Loucy (cell line): ENCODE data around the gene SNTA1.
"Not testable (repeated sequence)": the region's sequence is repeated elsewhere in the genome, so short reads cannot be mapped to it uniquely, and the experiment has no call there.

ENCODE experiments used
- CTCF ChIP-seq: fragments of 200-600 bp; sonication (generic); conservative IDR thresholded peaks from 2 replicates; pipeline ENCODE4 v1.5.1; 2014; ENCODE audit warnings: mild to moderate bottlenecking, antibody characterized with exemption, low read length
- EZH2phosphoT487 ChIP-seq: fragments of 200-600 bp; IDR thresholded peaks from 2 replicates; pipeline ENCODE4 v1.6.1; 2018; ENCODE audit warnings: antibody characterized with exemption, mild to moderate bottlenecking, moderate library complexity, borderline replicate concordance

DNA sequence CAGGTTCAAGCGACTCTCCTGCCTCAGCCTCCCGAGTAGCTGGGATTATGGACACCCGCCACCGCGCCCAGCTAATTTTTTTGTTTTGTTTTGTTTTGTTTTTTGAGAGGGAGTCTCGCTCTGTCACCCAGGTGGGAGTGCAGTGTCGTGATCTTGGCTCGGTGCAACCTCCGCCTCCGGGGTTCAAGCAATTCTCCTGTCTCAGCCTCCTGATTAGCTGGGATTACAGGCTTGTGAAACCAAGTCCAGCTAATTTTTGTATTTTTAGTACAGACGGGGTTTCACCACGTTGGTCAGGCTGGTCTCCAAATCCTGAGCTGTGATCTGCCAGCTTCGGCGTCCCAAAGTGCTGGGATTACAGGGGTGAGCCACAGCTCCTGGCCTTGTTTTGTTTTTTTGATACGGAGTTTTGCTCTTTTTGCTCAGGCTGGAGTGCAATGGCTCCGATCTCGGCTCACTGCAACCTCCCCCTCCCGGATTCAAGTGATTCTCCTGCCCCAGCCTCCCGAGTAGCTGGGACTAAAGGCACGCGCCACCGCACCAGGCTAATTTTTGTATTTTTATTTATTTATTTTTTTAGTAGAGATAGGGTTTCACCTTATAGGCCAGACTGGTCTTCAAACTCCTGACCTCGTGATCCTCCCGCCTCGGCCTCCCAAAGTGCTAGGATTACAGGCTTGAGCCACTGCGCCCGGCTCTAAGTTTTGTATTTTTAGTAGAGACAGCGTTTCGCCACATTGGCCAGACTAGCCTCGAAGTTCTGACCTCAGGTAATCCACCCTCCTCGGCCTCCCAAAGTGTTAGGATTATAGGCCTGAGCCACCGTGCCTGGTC, 45.3 kb upstream of the SNTA1 start:
- TF ChIP-seq CTCF, EZH2phosphoT487: not testable (repeated sequence)
